Diencephalon (tissue), 1 donor: ENCODE data around the gene TMEM213. TPM values are rescaled to one million over a fixed set of nuclear protein-coding genes. Genes with fewer than 3 reads are reported as not detected.

Experiments used
- small RNA-seq: library from RNA; depleted of rRNA; stranded (forward); fragments of <200 nt; gene quantifications from one replicate; pipeline ENCODE3, GENCODE V24; 2014
- total RNA-seq: library from RNA; depleted of rRNA; stranded (reverse); fragments of >200 nt; gene quantifications from one replicate; pipeline ENCODE4 v1.2.3, GENCODE V29; 2014

TMEM213 gene, protein sequence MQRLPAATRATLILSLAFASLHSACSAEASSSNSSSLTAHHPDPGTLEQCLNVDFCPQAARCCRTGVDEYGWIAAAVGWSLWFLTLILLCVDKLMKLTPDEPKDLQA
- total RNA-seq, result not detected

DNA sequence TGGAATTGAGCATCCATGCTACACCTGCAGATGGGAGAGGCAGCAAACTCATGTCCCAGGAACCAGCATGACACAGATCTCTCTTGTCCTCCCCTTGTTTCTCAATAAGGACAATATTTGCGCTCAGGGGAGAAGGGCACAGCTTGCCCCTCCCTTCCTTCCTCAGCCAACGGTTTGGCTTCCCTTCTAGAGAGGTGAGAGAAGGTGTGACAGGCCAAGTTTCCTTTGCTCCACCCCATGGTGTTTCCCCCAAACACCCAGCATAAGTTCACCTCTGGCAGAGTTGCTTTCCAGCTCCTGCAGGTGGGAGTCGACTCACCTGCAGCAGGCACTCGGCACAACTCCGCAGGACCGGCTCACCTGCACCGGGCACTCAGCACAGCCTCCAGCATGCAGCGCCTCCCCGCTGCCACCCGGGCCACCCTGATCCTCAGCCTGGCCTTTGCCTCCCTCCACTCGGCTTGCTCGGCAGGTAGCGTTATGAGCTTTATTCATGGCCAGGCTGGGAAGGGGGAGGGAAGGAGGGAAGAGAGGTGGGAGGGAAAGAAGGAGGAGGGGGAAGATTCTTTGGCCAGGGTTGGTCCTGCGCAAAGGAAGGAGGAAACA, at the start of gene TMEM213, which contains the start of gene ATP6V0A4:
Gene TMEM213, plus strand, starts transcription at position 280 of the 606 bp plus-strand sequence. Its CDS starts 111 bp downstream, at position 391.
Gene ATP6V0A4, minus strand, starts transcription at position 482 of the 606 bp plus-strand sequence. CDS start 26,949 bp downstream, outside the sequence.

Small RNA genes within 50 kb of the gene (small RNA-seq; reads per million reads assigned to genes)
- gene RNU6-1272P, result not detected

Other genes starting within 250 kb of the TMEM213 start
- 3.0 TPM for gene SVOPL, start 96.6 kb upstream of the TMEM213 start, total RNA-seq
- gene ATP6V0A4, start 202 bp downstream of the TMEM213 start, total RNA-seq, result 0.69 TPM
- 30.4 TPM for gene KIAA1549, start 183.4 kb downstream of the TMEM213 start, total RNA-seq
- gene ZC3HAV1L, start 238.0 kb downstream of the TMEM213 start, total RNA-seq, result 11.5 TPM